SKM-1 treated with dmso at 0.1 percent for 144 hours (cell line): ENCODE data around the gene INTS6.

Experiments
- DNase-seq: peaks from one replicate; lab custom pipeline; 2025; ENCODE audit not compliant: unreplicated experiment; lab: John Stamatoyannopoulos, UW

Gene INTS6

GRCh38 chr13:51452361-51453206 is at the start of gene INTS6:
Gene INTS6, minus strand, starts transcription at chr13:51453036. Its CDS starts 511 bp downstream, at chr13:51452525.
- DNase-seq = peak; percentile 99

- no peak for DNase-seq
Observed at GRCh38 chr13:51502153-51502651, 49.4 kb upstream of the INTS6 start.

- no peak for DNase-seq
Observed at GRCh38 chr13:51501592-51502152, 48.8 kb upstream of the INTS6 start.

GRCh38 chr13:51501096-51501495 is 48.3 kb upstream of the INTS6 start:
- DNase-seq = no peak

GRCh38 chr13:51500687-51501086 is 47.9 kb upstream of the INTS6 start:
- no peak for DNase-seq

- no peak for DNase-seq
Observed at GRCh38 chr13:51499841-51500240, 47.0 kb upstream of the INTS6 start.

- DNase-seq = no peak
Observed at GRCh38 chr13:51495316-51495715, 42.5 kb upstream of the INTS6 start.

GRCh38 chr13:51494156-51494555 is 41.3 kb upstream of the INTS6 start:
- no peak for DNase-seq

- no peak for DNase-seq
Observed at GRCh38 chr13:51488212-51488611, 35.4 kb upstream of the INTS6 start.

- no peak for DNase-seq
Observed at GRCh38 chr13:51481656-51482055, 28.8 kb upstream of the INTS6 start.

- no peak for DNase-seq
Observed at GRCh38 chr13:51479199-51479523, 26.3 kb upstream of the INTS6 start.

GRCh38 chr13:51478418-51479198 is 25.8 kb upstream of the INTS6 start:
- no peak for DNase-seq

- DNase-seq = no peak
Observed at GRCh38 chr13:51477653-51478324, 25.0 kb upstream of the INTS6 start.

- DNase-seq = no peak
Observed at GRCh38 chr13:51477149-51477548, 24.3 kb upstream of the INTS6 start.

- no peak for DNase-seq
Observed at GRCh38 chr13:51475727-51476501, 23.1 kb upstream of the INTS6 start.

GRCh38 chr13:51469790-51470189 is 17.0 kb upstream of the INTS6 start:
- no peak for DNase-seq

GRCh38 chr13:51467730-51468129 is 14.9 kb upstream of the INTS6 start:
- DNase-seq = no peak

- DNase-seq = no peak
Observed at GRCh38 chr13:51465124-51465523, 12.3 kb upstream of the INTS6 start.

GRCh38 chr13:51457086-51457815 is 4.4 kb upstream of the INTS6 start:
- peak; percentile 14 for DNase-seq

- no peak for DNase-seq
Observed at GRCh38 chr13:51456510-51456909, 3.7 kb upstream of the INTS6 start.
